Measurements from ENCODE around the gene IPPK. TPM values are rescaled to one million over a fixed set of nuclear protein-coding genes. Genes with fewer than 3 reads are reported as not detected.

Gene IPPK
- total and polyA plus RNA-seq, 2 of the 8 experiments (the other 6 are each of a cell fraction or from before 2014, with no cell fraction given) = 10.5 to 13.6 TPM

GRCh38 chr9:92696619-92697018 lies 26.7 kb upstream of the IPPK start:
- Histone ChIP-seq H3K23me2 (ENCODE audit: low read depth, low read length) (no peaks in the 10 kb centered on the region), H3K9ac (replicated peaks in 1 of 4; ENCODE audit: extremely low read depth in 1 of 4, low read depth in 3 of 4, low read length in 3 of 4) (no peak overlapping the region), H3K27me3 (replicated peaks in 1 of 4; ENCODE audit: control insufficient read depth in 3 of 4, extremely low read depth in 1 of 4, insufficient read depth in 3 of 4, low read length in 3 of 4) (no peaks in the 10 kb centered on the region), H4K20me1 (replicated peaks in 1 of 2; ENCODE audit: control insufficient read depth in 1 of 2, insufficient read depth in 2 of 2, low read length in 2 of 2) (no peaks in the 10 kb centered on the region), H4K91ac (replicated peaks; ENCODE audit: insufficient read length, low read length) (no peak overlapping the region), H3K56ac (replicated peaks; ENCODE audit: insufficient read length, low read depth, low read length) (no peak overlapping the region), H3K14ac (ENCODE audit: insufficient read length) (no peak overlapping the region), H3K4me2 (ENCODE audit: insufficient read depth in 1 of 2, low read depth in 2 of 2, low read length in 2 of 2) (no peak overlapping the region), H3K36me3 (ENCODE audit: control insufficient read depth in 2 of 4, insufficient read depth in 4 of 4, low read length in 3 of 4) (no peaks in the 10 kb centered on the region), H4K5ac (ENCODE audit: insufficient read length, low read depth, low read length) (no peak overlapping the region), H3K4me3 (ENCODE audit: extremely low read depth in 1 of 4, insufficient read depth in 2 of 4, low read depth in 3 of 4, low read length in 4 of 4) (no peak overlapping the region), H3K79me1 (ENCODE audit: low read depth, low read length) (no peaks in the 10 kb centered on the region), H3K9me3 (ENCODE audit: insufficient read depth in 2 of 2, low read depth in 1 of 2, low read length in 1 of 2) (peaks cover 7% of the 10 kb centered on the region in 2 experiments; a peak in 3 of 4 replicates), H3K79me2 (ENCODE audit: control insufficient read depth in 1 of 2, insufficient read depth in 2 of 2, low read length in 2 of 2) (no peaks in the 10 kb centered on the region), H4K8ac (ENCODE audit: extremely low read depth, insufficient read depth, low read length) (no peak overlapping the region), H2BK20ac (ENCODE audit: low read length) (no peak overlapping the region), H3K18ac (ENCODE audit: extremely low read depth, low read length) (no peak overlapping the region), H2BK5ac (ENCODE audit: low read depth, low read length) (no peak overlapping the region), H3K4ac (replicated peaks; ENCODE audit: insufficient read length, low read depth, low read length) (no peak overlapping the region), H2AK5ac (ENCODE audit: low read depth, low read length) (no peak overlapping the region), H2BK12ac (ENCODE audit: low read depth, low read length) (no peak overlapping the region), H2BK120ac (replicated peaks; ENCODE audit: low read depth, low read length) (no peak overlapping the region), H2AFZ (ENCODE audit: low read length) (no peak overlapping the region), H2BK15ac (ENCODE audit: low read length) (no peak overlapping the region), H3K27ac (ENCODE audit: low read depth, low read length) (no peak overlapping the region), H3K4me1 (replicated peaks in 1 of 4; ENCODE audit: control insufficient read depth in 3 of 4, insufficient read depth in 4 of 4, low read length in 3 of 4) (no peaks in the 10 kb centered on the region), H3K23ac (ENCODE audit: insufficient read length) (no peak overlapping the region)
- ChIA-PET POLR2A (ENCODE audit: partially characterized antibody) (no interaction called here), CTCF (ENCODE audit: partially characterized antibody) (no interaction called here)
- no peak for TF ChIP-seq SUZ12 (IDR thresholded peaks at IDR 0.05; ENCODE audit: low read length)
- TF ChIP-seq E2F6 (IDR thresholded peaks at IDR 0.05) = no peak
- TF ChIP-seq POLR2AphosphoS5 (IDR thresholded peaks at IDR 0.05; ENCODE audit: low read depth, low read length) = no peak
- no peak for TF ChIP-seq SIN3A (conservative IDR thresholded peaks at IDR 0.05 in 1 of 2, IDR thresholded peaks at IDR 0.05 in 1 of 2; ENCODE audit: low read depth in 1 of 2, low read length in 2 of 2)
- no peak for TF ChIP-seq JUND (IDR thresholded peaks at IDR 0.05; ENCODE audit: low read length)
- TF ChIP-seq ASH2L (IDR thresholded peaks at IDR 0.05; ENCODE audit: low read length) = no peak
- no peak for TF ChIP-seq RFX5 (IDR thresholded peaks at IDR 0.05; ENCODE audit: borderline replicate concordance, low read depth, low read length)
- TF ChIP-seq MAFK (IDR thresholded peaks at IDR 0.05; ENCODE audit: low read depth, low read length) = no peak
- no peak for TF ChIP-seq EGR1 (IDR thresholded peaks at IDR 0.05; ENCODE audit: borderline replicate concordance, low read depth, low read length)
- TF ChIP-seq POLR2A (IDR thresholded peaks at IDR 0.05; ENCODE audit: control extremely low read depth in 1 of 2, low read depth in 2 of 2, low read length in 2 of 2) = no peak
- 79% methylated on average over 1 of the region's 1 CpG; no CpG with 5 or more reads in 1 of the 2 experiments for WGBS, 2 experiments (ENCODE audit: extremely low coverage in 1 of 2, insufficient coverage in 1 of 2, insufficient read length in 1 of 2, insufficient replicate concordance in 2 of 2, low coverage in 1 of 2, low lambda C conversion rate in 2 of 2, missing lambda C conversion rate in 1 of 2)
- FAIRE-seq (no peak), DNase-seq (ENCODE audit: low read depth in 1 of 2, low spot score in 2 of 2) (no peak)

Data from H1 (cell line).